ENCODE data around the gene MDFIC. TPM values are rescaled to one million over a fixed set of nuclear protein-coding genes. Genes with fewer than 3 reads are reported as not detected.

MDFIC gene
- total RNA-seq, 3 donors from 2014 or later = 10.4 to 29.5 (median 13.0) TPM

GRCh38 chr7:114931656-114932011 lies 9.7 kb downstream of the MDFIC start:
- peak; percentile 70 for ATAC-seq
- no peak overlapping the region for H3K4me3 ChIP-seq
- peak in 1 of 3 donors; percentile 16 for DNase-seq
- H3K36me3 ChIP-seq (ENCODE audit: low read depth) = no peaks in the 10 kb centered on the region
- TF ChIP-seq, protein P1, sequence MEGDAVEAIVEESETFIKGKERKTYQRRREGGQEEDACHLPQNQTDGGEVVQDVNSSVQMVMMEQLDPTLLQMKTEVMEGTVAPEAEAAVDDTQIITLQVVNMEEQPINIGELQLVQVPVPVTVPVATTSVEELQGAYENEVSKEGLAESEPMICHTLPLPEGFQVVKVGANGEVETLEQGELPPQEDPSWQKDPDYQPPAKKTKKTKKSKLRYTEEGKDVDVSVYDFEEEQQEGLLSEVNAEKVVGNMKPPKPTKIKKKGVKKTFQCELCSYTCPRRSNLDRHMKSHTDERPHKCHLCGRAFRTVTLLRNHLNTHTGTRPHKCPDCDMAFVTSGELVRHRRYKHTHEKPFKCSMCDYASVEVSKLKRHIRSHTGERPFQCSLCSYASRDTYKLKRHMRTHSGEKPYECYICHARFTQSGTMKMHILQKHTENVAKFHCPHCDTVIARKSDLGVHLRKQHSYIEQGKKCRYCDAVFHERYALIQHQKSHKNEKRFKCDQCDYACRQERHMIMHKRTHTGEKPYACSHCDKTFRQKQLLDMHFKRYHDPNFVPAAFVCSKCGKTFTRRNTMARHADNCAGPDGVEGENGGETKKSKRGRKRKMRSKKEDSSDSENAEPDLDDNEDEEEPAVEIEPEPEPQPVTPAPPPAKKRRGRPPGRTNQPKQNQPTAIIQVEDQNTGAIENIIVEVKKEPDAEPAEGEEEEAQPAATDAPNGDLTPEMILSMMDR (IDR thresholded peaks at IDR 0.05) = no peak
- H3K4me1 ChIP-seq (ENCODE audit: low read depth) = peaks cover 4% of the 10 kb centered on the region
- intact Hi-C loops (cut with DNase I, micrococcal nuclease) = no loop called here
- no peaks in the 10 kb centered on the region for H3K9me3 ChIP-seq

- no peak for DNase-seq
- TF ChIP-seq, protein P1 (IDR thresholded peaks at IDR 0.05) = no peak
- ATAC-seq = no peak
- H3K36me3 ChIP-seq (ENCODE audit: low read depth) = no peaks in the 10 kb centered on the region
- intact Hi-C loops (cut with DNase I, micrococcal nuclease) = no loop called here
- no peaks in the 10 kb centered on the region for H3K9me3 ChIP-seq
- peaks cover 4% of the 10 kb centered on the region for H3K4me1 ChIP-seq (ENCODE audit: low read depth)
- H3K4me3 ChIP-seq = no peak overlapping the region
These were observed 11.1 kb downstream of the MDFIC start for GRCh38 chr7:114932991-114933390.

GRCh38 chr7:114933658-114934057 lies 11.8 kb downstream of the MDFIC start:
- Histone ChIP-seq H3K4me3 (no peak overlapping the region), H3K4me1 (ENCODE audit: low read depth) (peaks cover 4% of the 10 kb centered on the region), H3K36me3 (ENCODE audit: low read depth) (no peaks in the 10 kb centered on the region), H3K9me3 (no peaks in the 10 kb centered on the region)
- ATAC-seq (no peak), DNase-seq (no peak)
- TF ChIP-seq, protein P1 (IDR thresholded peaks at IDR 0.05) = no peak
- intact Hi-C loops (cut with DNase I, micrococcal nuclease) = no loop called here

GRCh38 chr7:114934086-114934485 lies 12.2 kb downstream of the MDFIC start:
- TF ChIP-seq, protein P1 (IDR thresholded peaks at IDR 0.05) = no peak
- Histone ChIP-seq H3K36me3 (ENCODE audit: low read depth) (no peaks in the 10 kb centered on the region), H3K9me3 (no peaks in the 10 kb centered on the region), H3K4me3 (no peak overlapping the region), H3K4me1 (ENCODE audit: low read depth) (peaks cover 4% of the 10 kb centered on the region)
- DNase-seq (no peak), ATAC-seq (no peak)
- intact Hi-C loops (cut with DNase I, micrococcal nuclease) = no loop called here

GRCh38 chr7:114934713-114935112 lies 12.8 kb downstream of the MDFIC start:
- H3K4me1 ChIP-seq (ENCODE audit: low read depth) = peaks cover 4% of the 10 kb centered on the region
- no peak for ATAC-seq

More at GRCh38 chr7:114934713-114935112, 12.8 kb downstream of the MDFIC start:
- intact Hi-C loops (cut with DNase I, micrococcal nuclease) = no loop called here
- Histone ChIP-seq H3K9me3 (no peaks in the 10 kb centered on the region), H3K36me3 (ENCODE audit: low read depth) (no peaks in the 10 kb centered on the region), H3K4me3 (no peak overlapping the region)
- no peak for DNase-seq
- TF ChIP-seq, protein P1 (IDR thresholded peaks at IDR 0.05) = no peak
